ENCODE measurements around the gene RYR2. TPM values are rescaled to one million over a fixed set of nuclear protein-coding genes. Genes with fewer than 3 reads are reported as not detected.
"Not testable (repeated sequence)": the region's sequence is repeated elsewhere in the genome, so short reads cannot be mapped to it uniquely, and the experiment has no call there.

Gene RYR2
- total RNA-seq, 1 donor, result not detected

DNA sequence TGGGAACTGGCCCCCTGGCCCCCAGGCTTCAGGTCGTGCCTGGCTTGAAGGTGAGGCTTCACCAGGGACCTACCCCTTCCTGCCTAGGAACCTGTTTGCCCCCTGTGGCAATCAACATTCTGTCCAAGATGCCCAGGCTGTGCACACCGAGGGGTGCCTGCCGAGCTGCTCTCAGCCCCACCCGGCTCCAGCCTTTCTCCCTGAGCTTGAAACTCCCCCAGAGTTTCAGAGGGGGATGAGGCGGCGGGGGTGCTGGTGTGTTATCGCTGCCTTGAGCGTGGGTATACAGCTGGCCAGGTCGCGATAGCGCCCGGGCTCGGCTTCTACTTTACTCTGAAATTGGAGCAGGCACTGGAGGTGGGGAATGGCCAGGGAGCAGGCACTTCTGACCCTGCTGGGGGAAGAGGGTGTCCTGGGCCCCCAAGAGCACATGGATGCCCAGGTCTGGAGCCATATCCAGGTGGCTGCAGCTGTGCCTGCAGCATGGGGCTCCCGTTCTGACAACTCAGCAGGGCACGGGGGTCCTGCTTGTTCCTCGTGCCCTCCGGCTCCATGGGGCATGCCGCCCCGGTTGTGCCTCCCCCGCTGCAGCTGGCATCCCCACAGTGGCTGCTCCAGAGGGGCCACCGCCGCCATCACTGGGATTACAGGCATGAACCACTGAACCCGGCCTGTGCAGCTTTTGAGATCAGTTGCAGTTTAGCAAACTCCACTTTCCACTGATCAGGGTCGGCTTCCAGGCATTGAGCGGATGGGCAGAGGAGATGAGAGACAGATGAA, 29.8 kb downstream of the RYR2 start:
- DNase-seq (ENCODE audit: low read depth in 2 of 3, low spot score in 2 of 3), result no peak

DNA sequence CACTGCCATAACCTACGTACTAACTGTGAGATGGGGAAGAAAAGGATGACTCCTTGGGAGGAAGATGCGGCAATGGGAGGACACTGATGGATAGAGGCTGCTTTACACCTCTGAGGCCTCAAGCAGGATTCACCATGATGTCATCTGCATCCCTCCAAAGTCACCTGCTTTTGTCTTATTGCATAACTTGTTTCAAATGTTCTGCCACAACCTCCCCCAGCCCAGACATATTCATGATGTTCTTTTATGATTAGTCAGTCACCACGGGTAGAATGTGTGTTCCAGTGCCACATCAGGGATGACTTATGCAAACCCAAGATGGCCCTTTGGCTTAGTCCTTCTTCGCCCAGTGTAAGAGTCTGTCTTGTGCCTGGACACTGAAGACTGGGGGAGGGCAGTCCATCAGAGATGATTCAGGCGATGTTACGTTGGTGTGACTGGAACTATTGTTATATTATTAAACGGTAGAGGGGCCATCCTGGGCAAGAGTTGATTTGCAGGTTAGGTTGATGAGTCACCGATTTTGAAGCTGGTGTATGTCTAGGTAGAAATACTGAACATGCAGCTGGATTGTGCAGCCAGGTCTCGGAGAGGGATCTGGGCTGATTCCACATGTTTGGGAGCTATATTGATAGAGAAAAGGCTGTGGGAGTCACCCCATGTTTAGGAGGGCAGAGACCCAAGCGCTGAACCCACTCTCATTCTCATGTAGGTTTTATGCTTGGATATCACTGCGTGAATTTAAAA, 32.6 kb downstream of the RYR2 start:
- DNase-seq (ENCODE audit: low read depth in 2 of 3, low spot score in 2 of 3), result no peak

DNA sequence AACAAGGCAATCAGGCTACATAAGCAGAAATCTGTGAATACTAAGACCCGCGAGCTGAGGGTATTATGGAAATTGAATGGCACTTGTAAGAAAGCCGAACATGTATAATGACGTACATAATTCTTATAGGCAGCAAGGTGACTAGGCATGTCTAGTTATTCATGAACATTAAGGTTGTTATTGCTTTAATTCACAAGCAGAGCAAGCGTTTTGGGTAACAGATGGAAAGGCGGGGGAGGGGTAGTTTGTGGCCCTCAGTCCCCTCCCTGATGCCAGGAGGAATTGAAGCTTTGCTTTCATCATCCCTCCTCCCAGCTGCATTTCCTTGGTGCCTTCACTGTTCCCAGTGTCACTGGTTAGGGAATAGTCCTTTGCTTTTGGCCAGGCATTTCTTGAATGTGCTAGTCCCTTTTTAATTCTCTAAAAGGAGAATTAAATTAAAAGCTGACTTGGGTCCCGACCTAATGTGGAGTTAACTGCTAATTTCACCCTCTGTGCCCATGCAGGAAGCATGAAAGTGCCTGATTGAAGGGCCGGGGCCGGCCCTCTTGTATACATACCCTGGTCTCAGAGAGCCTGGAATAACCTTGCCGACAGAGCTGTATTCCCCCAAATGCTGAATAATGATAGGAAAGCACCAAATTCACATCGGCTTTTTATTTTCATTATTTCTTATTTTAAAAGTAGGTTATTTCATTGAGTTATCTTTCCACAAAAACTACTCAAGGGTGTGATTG, 42.5 kb downstream of the RYR2 start:
- no peak for DNase-seq (ENCODE audit: low read depth in 2 of 3, low spot score in 2 of 3)

DNA sequence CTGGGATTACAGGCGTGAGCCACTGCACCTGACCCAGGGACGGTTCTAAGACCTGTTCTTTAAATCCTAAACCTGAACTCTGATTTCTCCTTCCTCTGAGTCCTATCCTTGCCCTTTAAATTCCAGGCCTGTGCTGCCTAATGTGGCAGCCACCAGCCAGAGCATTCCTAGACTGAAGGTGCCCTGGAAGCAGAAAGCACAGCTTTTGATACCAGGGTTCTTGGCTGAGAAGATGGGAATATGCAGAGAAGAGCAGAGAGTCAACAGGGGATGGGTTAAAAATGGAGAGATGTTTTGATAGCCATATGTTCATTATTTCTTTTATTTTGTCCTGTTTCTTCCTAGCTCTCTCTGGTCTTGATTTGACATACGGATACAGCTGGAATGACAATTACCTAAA, 49.7 kb downstream of the RYR2 start:
- DNase-seq (ENCODE audit: low read depth in 2 of 3, low spot score in 2 of 3), result no peak

DNA sequence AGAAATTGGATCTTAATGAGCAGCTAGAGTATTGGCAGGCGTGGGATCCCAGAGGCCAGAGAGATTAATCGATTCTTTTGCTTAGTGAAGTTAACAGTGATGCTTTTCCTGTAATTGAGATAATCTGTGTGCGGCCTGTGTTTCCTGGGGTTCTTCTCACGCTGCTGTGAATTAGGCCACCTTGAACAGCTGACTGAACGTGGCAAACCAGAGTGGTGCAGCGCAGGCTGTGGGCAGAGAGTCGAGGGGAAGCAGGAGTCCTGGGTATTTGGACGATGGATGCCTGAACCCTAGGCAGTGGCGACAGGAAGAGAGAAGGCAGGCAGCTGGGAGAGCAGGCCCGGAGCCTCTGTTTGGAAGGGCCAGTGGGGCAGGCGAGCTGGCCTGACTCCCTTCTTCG, 51.7 kb downstream of the RYR2 start:
- DNase-seq (ENCODE audit: low read depth in 2 of 3, low spot score in 2 of 3), result no peak

DNA sequence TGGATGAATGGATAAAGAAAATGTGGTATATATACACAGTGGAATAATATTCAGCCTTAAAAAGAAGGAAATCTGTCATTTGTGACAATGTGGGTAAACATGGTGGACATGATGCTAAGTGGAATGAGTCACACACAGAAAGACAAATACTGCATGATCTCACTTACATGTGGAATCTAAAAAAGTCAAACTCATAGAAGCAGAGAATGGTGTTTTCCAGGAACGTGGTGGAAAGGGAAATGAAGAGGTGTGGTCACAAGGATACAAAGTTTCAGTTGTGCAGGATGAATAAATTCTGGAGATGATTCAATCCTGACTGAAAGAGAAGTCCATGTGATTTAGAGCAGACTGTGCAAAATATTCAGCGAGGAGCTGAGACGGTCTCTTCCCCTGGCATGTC, 56.6 kb downstream of the RYR2 start:
- no peak for DNase-seq (ENCODE audit: low read depth in 2 of 3, low spot score in 2 of 3)

DNA sequence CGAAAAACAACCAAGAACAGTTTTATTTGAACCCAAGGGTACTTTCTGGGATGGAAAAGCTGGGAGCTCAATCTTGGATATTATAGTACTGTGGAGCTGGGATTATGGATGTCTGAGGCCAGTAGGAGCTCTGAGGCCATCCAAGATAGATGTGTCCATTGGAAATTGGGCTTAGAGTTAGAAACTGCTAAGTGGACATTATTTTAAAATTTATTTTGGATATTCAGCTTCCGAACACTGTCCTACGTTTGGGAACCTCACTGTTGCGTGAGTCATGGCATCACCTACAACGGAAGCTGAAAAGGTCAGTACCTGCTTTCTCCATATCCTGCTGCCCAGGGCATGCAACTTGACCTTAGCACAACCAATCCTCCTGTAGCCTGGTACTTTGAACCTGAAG, 61.0 kb downstream of the RYR2 start:
- DNase-seq (ENCODE audit: low read depth in 2 of 3, low spot score in 2 of 3), result no peak

DNA sequence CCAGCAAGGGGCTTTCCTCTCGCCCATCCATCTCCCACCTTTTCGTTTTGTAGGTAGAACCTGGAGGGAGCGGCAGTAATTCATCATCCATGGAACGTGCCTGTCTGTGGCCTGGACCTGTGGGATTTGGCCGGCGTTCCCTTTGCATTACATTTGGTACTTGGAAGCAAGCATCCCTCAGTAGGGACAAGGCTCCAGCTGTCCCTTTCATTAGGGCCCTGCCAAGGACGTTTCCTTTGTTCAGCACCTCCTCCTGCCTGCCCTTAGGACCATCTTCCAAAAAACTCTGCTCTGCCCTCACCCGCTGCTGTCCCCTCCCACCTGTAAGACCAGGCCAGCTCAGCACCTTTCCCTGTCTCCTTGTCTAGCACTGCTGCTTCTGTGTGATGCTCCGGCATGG, 62.1 kb downstream of the RYR2 start:
- no peak for DNase-seq (ENCODE audit: low read depth in 2 of 3, low spot score in 2 of 3)

DNA sequence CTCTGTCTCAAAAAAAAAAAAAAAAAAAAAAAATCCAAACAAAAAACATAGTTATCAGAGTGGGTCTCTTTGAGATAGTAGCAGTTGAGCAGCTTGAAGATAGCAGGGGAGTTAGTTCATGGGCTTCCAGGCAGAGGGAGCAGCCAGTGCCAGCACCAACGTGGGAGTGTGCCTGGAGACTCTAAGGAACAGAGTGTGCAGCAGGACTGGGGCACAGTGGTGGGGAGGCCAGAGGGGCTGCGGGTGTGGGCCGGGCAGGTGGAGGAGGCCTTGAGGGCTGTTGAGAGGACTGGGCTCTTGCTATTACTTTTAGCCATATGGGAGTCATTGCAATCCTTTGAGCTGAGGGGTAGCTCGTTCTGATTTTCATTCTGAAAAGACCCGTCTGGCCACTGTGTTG, 63.8 kb downstream of the RYR2 start:
- no peak for DNase-seq (ENCODE audit: low read depth in 2 of 3, low spot score in 2 of 3)

DNA sequence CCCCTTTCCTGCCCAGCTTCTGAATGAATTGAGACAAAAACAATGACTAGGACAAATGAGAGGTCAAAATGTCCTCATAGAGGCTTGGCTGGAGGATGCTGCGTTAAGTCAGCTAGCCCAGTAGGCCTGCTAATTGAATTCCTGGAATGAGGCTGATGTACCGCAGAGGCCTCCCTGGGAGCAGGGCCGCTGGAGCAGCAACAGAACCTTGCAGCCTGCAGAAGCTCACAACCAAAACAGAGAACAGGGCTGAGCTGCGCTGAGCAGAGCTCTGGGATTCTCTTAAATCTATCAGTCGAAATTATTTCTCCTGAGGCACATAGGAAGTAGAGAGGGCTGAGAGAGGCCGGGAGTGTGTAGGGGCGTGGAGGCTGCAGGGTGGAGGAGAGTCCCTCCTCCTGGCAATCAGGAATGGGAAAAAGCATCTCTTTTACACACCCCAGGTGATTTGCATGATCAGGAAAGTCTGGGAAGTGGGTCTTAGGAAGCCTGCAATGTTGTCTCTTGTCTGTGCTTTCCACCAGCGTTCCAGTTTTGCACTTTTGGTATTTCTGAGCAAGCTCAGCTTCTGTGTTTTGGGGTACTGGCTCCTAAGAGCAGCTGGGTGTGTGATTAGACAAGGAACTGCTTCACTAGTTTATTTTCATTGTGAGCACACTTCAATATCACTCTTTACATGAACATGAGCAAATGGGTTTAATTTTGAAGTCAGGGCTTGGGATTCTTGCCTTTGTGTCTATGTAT, 66.5 kb downstream of the RYR2 start:
- no peak for DNase-seq (ENCODE audit: low read depth in 2 of 3, low spot score in 2 of 3)

DNA sequence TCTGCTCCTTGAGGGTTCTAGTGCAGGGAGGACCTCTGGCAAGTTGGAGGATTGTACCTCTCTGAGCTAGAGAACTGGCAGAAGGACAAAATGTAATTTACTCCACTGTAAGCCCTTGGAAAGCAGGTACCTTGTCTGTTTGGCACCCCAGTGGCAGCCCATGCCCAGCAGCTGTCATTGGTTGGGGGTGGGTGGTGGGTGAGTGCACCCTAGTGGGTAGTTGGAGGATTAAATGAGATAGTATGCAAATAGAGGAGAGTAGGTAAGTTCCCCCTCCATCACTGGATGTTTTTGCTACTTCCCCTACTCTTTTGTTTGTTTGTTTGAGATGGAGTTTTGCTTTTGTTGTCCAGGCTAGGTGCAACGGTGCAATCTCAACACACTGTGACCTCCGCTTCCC, 69.8 kb downstream of the RYR2 start:
- DNase-seq (ENCODE audit: low read depth in 2 of 3, low spot score in 2 of 3), result no peak

DNA sequence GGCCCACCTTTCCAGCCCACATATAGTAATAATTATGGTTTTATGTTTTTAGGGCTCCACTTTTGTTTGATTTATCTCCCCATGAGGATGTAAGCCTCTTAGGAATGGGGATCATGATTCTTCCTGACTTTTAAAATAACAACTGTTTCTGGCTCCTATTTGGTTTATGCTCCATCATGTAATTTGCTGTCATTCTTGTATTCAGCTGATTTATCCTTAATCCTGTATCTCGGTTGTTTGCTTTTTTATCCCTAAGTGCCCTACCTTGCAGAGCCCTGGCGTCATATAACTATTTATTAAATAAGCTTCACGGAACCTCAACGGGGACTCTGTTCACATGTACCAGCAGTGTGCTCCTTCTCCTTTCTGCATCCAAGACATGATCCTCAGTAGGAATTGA, 70.7 kb downstream of the RYR2 start:
- no peak for DNase-seq (ENCODE audit: low read depth in 2 of 3, low spot score in 2 of 3)

DNA sequence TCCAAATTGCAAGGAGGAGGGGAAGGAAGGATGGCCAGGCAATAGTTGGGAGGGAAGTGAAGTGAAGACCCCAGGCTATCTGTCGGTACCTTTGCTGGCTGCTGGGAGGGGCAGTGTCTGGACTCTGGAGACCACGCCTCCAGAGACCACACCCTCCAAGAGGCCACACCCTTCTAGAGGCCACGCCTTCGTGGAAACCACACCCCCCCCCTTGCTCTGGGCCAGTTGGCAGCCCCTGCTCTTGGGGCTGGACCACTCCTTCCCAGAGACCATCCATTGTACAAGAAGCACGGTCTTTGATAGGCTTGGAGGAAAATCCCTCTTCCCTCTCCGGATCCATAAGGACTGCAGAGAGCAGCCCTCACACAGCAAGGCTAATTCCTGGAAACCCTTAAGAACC, 73.1 kb downstream of the RYR2 start:
- no peak for DNase-seq (ENCODE audit: low read depth in 2 of 3, low spot score in 2 of 3)

DNA sequence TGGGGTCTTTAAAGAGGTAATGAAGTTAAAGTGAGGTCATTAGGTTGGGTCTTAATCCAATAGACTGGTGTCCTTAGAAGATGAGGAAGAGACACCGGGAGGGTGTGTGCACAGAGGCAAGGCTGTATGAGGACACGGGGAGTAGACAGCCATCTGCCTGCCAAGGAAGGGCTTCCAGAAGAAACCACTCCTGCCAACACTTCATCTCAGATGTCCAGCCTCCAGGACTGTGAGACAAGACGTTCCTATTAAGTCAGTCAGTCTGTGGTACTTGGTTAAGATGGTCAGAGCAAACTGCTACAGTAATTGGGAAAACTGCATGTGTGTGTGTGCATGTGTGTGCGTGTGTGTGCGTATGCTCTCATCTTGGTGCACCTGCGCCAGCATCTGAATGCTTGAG, 77.1 kb downstream of the RYR2 start:
- DNase-seq (ENCODE audit: low read depth in 2 of 3, low spot score in 2 of 3), result no peak

DNA sequence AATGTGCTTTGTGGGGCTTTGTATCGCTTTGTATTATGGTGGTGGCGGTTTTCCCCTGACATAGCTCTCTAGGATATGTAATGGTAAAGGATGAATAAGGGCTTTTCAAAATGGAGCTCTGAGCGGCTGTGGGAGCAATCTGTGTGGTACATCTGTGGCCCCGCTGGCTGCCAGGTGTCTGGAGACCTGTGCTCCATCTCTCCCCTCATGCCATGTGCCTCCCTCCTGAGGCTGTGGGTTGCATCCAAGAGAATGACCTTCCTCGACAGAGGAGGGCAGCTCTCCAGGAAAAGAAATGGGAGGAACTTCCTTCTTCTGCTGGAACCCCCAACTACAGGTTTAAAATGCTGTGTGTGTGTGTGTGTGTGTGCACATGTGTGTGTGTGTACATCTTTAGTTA, 78.7 kb downstream of the RYR2 start:
- DNase-seq (ENCODE audit: low read depth in 2 of 3, low spot score in 2 of 3), result no peak

DNA sequence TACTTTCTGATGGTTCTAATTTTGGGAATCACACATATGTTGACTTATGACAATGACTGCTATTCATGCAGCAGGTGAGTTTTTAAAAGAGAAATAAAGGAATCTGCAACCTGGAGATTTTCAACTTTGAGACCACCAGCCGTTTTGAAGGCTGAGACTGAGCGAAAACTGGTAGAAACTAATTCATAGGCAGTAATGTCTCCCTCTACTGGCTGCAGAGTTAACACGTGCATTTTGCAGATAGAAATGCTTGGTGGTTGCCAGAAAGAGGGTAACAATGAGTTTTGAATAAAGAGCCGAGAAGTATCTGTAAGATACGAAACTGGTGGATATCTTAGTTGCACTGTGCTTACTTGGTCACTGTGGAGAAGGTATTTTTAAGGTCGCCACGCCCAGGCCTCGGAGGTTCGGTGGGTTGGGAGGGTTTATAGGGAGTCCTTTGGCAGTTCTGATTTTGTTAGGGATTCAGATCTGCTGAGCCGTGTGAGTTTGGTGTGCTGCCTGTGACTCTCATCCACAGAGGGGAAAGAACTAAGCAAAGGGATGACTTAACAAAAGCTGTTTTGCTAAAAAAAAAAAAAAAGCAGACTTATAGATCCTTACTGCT, 83.0 kb downstream of the RYR2 start:
- peak in 1 of 3 donors; percentile 15 for DNase-seq (ENCODE audit: low read depth in 2 of 3, low spot score in 2 of 3)

DNA sequence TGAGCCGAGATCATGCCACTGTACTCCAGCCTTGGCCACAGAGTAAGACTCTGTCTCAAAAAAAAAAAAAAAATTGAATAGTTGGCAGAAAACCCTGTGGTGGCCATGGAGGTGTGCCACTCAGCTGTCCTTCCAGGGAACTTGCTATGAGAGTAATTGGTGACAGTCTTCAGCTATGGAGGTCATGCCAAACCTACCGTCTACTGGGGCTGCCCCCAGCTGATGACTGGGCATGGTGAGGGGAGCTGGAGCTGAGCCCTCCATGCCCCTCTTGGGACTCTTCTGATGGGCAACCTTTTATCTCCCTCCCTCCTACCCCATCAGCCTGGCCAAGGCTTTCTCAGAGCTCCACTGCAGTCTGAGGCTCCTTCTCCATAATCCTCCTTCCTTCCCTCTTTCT, 84.2 kb downstream of the RYR2 start:
- DNase-seq (ENCODE audit: low read depth in 2 of 3, low spot score in 2 of 3), result no peak

DNA sequence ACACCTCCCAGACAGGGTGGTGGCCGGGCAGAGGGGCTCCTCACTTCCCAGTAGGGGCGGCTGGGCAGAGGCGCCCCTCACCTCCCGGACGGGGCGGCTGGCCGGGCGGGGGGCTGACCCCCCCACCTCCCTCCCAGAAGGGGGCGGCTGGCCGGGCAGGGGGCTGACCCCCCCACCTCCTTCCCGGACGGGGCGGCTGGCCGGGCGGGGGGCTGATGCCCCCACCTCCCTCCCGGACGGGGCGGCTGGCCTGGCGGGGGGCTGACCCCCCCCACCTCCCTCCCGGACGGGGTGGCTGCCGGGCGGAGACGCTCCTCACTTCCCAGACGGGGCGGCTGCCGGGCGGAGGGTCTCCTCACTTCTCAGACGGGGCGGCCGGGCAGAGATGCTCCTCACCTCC, 85.3 kb downstream of the RYR2 start:
- not testable (repeated sequence) for DNase-seq (ENCODE audit: low read depth in 2 of 3, low spot score in 2 of 3)

DNA sequence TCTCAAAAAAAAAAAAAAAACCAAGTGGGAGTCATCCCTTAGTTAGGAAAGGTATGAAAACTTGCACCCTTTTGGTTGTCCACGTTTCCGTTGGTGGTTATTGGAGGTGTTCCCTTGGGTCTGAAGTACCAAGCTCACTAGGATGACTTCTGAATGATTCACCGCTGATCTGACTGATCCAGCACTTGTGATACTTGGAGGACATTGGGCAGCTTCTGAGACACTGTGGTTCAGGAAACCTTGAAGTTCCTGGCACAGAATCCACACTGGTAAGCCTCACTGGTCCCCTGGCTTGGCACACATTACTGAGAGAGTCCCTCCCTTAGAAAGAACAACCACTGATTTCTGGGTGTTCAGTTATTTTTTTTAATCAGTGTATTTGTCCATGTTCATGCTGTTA, 91.9 kb downstream of the RYR2 start:
- no peak for DNase-seq (ENCODE audit: low read depth in 2 of 3, low spot score in 2 of 3)

DNA sequence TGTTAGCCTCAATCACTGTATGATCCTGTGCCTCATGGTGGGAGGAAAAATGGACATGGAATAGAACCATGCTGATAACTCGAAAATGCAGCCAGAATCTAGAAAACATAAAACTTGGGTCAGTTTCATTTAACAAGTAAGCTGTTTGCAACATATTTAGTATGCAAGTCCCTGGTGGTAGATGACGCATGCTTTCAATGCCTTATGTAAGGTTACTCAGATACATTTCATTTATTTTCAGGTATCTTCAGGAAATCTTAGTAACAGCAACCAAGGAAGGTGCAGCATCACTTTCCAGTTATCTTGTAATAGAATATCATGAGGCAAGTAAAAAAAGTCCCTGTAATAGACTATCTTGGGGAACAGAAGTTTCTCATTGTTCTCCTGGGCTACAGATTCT, 92.9 kb downstream of the RYR2 start:
- no peak for DNase-seq (ENCODE audit: low read depth in 2 of 3, low spot score in 2 of 3)

DNA sequence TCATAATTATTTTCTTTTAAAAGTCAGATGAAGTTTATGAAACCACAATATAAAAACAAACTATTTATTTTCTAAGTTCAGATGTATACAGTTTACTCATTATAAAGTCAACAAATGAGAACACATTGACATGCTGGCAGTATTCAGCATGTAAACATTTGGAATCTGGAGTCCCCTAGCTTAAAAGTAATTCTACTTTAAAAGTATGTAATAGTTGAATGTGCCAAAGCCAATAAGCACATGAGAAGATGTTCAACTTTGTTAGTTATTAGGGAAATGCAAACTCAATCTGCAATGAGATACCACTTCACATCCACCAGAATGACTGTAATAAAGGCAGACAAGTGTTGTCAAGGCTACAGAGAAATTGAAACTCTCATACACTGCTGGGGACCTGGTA, 96.6 kb downstream of the RYR2 start:
- no peak for DNase-seq (ENCODE audit: low read depth in 2 of 3, low spot score in 2 of 3)

Data from hematopoietic multipotent progenitor cell (in vitro differentiated cells).